Stimulated activated CD4-positive, alpha-beta T cell treated with anti-CD3 and anti-CD28 coated beads, TNF-alpha, amount 100 ng/mL, for 1 hour (primary cell): ENCODE results near the gene TM7SF2.

Source experiments
- DNase-seq, 3 donors: peaks; one replicate each; pipeline ENCODE4 v3.0.0-alpha.2; 2020; ENCODE audit warnings: low read depth in 3 of 3, low spot score in 1 of 3

The TM7SF2 gene

GRCh38 chr11:65150509-65151299 is 39.0 kb downstream of the TM7SF2 start:
- DNase-seq = no peak

DNA sequence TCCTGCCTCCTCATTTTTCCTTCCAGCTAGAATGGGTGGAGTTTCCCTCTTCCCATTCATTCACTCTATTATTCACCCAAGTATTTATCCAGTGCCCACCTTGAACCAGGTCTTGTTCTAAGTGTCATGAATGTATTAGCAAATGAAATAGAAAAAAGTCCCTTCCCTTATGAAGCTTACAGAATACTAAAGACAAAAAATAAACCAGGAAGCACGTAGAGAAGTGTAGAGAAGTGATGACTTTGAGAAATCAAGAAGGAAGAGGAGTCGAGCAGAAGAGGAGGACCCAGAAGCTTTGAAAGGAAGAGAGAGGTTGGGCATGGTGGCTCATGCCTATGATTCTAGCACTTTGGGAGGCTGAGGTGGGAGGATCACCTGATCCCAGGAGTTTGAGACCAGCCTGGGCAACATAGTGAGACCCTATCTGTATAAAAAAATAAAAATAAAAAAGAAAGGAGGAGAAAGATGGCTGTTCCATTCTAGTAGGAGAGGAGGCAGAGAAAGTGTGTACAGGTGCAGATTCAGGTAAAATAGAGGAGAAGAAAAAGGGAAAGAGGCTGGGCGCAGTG is 39.7 kb downstream of the TM7SF2 start:
- DNase-seq = no peak

- DNase-seq = no peak
These were observed 40.5 kb downstream of the TM7SF2 start for GRCh38 chr11:65152122-65152521.

- DNase-seq = no peak
These were observed 44.6 kb downstream of the TM7SF2 start for GRCh38 chr11:65156256-65156655.

DNA sequence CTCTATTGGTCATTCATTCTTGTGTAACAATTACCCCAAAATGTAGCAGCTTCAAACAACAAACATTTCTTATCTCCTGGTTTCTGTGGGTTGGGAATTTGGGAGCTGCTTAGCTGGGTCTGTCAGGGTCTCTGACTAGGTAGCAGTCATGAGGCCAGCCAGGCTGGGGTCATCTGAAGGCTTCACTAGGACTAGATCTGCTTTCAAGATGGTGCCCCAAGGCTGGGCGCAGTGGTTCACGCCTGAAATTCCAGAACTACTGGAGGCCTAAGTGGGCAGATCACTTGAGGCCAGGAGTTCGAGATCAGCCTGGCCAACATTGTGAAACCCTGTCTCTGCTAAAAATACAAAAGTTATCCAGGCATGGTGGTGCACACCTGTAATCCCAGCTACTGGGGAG is 45.3 kb downstream of the TM7SF2 start:
- DNase-seq = no peak

DNA sequence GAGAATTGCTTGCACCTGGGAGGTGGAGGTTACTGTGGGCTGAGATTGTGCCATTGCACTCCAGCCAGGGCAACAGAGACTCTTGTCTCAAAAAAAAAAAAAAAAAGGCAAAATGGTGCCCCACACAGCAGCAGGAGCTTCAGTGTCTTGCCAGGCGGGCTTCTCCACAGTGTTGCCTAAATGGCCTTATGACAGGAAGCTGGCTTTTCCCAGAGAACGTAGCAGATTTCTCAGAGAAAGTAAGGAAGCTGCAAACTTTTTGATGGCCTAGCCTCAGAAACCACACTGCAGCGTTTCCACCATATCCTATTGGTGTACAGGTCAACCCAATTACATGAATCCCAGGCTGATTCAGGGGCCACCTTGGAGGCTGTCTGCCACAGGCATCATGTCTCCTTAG is 45.7 kb downstream of the TM7SF2 start:
- no peak for DNase-seq

DNA sequence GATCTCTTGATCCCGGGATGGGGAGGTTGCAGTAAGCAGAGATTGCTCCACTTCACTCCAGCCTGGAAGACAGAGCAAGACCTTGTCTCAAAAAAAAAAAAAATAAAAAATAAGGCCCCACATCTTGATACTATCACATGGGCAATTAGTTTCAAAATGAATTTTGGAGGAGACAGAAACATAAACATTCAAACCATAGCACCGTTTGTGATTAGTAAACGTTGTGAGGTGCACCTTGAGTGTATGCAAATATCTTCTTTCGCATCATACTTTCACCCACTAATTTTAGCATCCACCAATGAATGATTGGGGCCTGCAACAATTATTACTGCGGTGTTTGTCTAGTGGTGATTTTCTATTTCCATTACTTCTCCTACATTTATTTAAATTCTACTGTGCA is 47.3 kb downstream of the TM7SF2 start:
- DNase-seq = no peak

GRCh38 chr11:65160643-65161042 is 49.0 kb downstream of the TM7SF2 start:
- DNase-seq = no peak

- no peak for DNase-seq
These were observed 52.0 kb downstream of the TM7SF2 start for GRCh38 chr11:65163684-65164083.
